A549 (cell line): Measurements from ENCODE around the gene ALDH1B1. TPM values are rescaled to one million over a fixed set of nuclear protein-coding genes. Genes with fewer than 3 reads are reported as not detected.

ENCODE experiments used
- ATAC-seq, 2 experiments: fragments of 200-7000 bp in 1 of 2; fragments of >200 bp in 1 of 2; cut with Nextera tagmentation in 1 of 2; cut with Tn5 transposase in 1 of 2; 3 replicates each; pipeline versions ENCODE4 v1.8.0 to v1.9.1; 2018 to 2020; ENCODE audit warnings: mild to moderate bottlenecking in 1 of 2, moderate library complexity in 1 of 2
- CTCF ChIA-PET: fragments of 300-600 bp; sonication (Branson Sonifier 250); formaldehyde crosslinking; extraction: SDS; loops from one replicate; lab custom pipeline; 2021; ENCODE audit warnings: antibody characterized with exemption, inconsistent platforms; lab: Yijun Ruan, JAX
- POLR2A ChIA-PET: fragments of 350-600 bp; formaldehyde crosslinking; extraction: SDS; loops from one replicate; lab custom pipeline; 2021; ENCODE audit warnings: antibody characterized with exemption, inconsistent platforms; lab: Yijun Ruan, JAX
- DNase-seq, 2 experiments: peaks; one replicate each; pipeline versions ENCODE4 v3.0.0 to v3.0.0-alpha.2; 2011 to 2016; ENCODE audit warnings: low read depth in 1 of 2, low spot score in 1 of 2
- FAIRE-seq: peaks from 2 replicates; lab custom pipeline; 2011; peaks lifted over from hg19 to GRCh38; lab: Jason Lieb, UNC
- H3K27ac ChIP-seq, 2 experiments: fragments of >200 bp; sonication (Bioruptor Twin); formaldehyde crosslinking; 3 replicates each; pipeline ENCODE4 v1.5.1; 2016 to 2017
- H3K4me1 ChIP-seq: fragments of >200 bp; sonication (Bioruptor Twin); formaldehyde crosslinking; 3 replicates; pipeline ENCODE4 v1.6.1; 2016
- H3K4me2 ChIP-seq: fragments of >200 bp; sonication (Bioruptor Twin); formaldehyde crosslinking; 3 replicates; pipeline ENCODE4 v1.6.1; 2016
- H3K4me3 ChIP-seq: fragments of >200 bp; sonication (Bioruptor Twin); formaldehyde crosslinking; 3 replicates; pipeline ENCODE4 v1.5.1; 2016
- H3K9me3 ChIP-seq: fragments of >200 bp; sonication (Bioruptor Twin); formaldehyde crosslinking; 3 replicates; pipeline ENCODE4 v1.6.1; 2016
- ATOH8 ChIP-seq: fragments of 250-450 bp; sonication (Bioruptor Pico); IDR thresholded peaks from 2 replicates; pipeline ENCODE4 v1.5.0; 2020; ENCODE audit warnings: low read depth, mild to moderate bottlenecking, moderate library complexity
- CEBPB ChIP-seq, 2 experiments: fragments of >200 bp in 1 of 2; sonication (Bioruptor Twin) in 1 of 2; formaldehyde crosslinking in 1 of 2; IDR thresholded peaks; 2 replicates each; pipeline ENCODE4 v1.6.1; 2012 to 2016
- CHD4 ChIP-seq: fragments of 200-600 bp; sonication (generic); IDR thresholded peaks from 2 replicates; pipeline ENCODE4 v1.6.1; 2016; ENCODE audit warnings: antibody characterized with exemption, mild to moderate bottlenecking, borderline replicate concordance
- EHMT2 ChIP-seq: fragments of 200-600 bp; sonication (generic); IDR thresholded peaks from 2 replicates; pipeline ENCODE4 v1.6.1; 2016; ENCODE audit warnings: antibody characterized with exemption, low read depth, mild to moderate bottlenecking, moderate library complexity
- EP300 ChIP-seq, 2 experiments: fragments of >200 bp; sonication (Bioruptor Twin); formaldehyde crosslinking; IDR thresholded peaks; 2 replicates in 1 of 2; 3 replicates in 1 of 2; pipeline ENCODE4 v1.6.1; 2016 to 2017
- FOSB ChIP-seq: fragments of 250-450 bp; sonication (Bioruptor Pico); IDR thresholded peaks from 2 replicates; pipeline ENCODE4 v1.5.0; 2020; ENCODE audit warnings: mild to moderate bottlenecking, moderate library complexity
- FOSL2 ChIP-seq, 2 experiments: fragments of 450-650 bp in 1 of 2; fragments of >200 bp in 1 of 2; sonication (Bioruptor Twin) in 1 of 2; formaldehyde crosslinking; IDR thresholded peaks; 2 replicates each; pipeline versions ENCODE4 v1.5.0 to v1.6.1; 2016 to 2020; ENCODE audit warnings: mild to moderate bottlenecking in 1 of 2, moderate library complexity in 1 of 2
- HES2 ChIP-seq: fragments of >200 bp; sonication (Bioruptor Twin); formaldehyde crosslinking; IDR thresholded peaks from 2 replicates; pipeline ENCODE4 v1.6.1; 2016
- HEYL ChIP-seq: fragments of 250-450 bp; sonication (Bioruptor Pico); IDR thresholded peaks from 2 replicates; pipeline ENCODE4 v1.8.0; 2021; ENCODE audit warnings: mild to moderate bottlenecking, moderate library complexity
- HOXB5 ChIP-seq: fragments of 250-450 bp; sonication (Bioruptor Pico); IDR thresholded peaks from 2 replicates; pipeline ENCODE4 v1.5.0; 2020; ENCODE audit warnings: mild to moderate bottlenecking, moderate library complexity
- KDM1A ChIP-seq: fragments of 200-600 bp; sonication (generic); IDR thresholded peaks from 2 replicates; pipeline ENCODE4 v1.6.1; 2016; ENCODE audit warnings: low read depth, mild to moderate bottlenecking
- KDM5A ChIP-seq: fragments of 200-600 bp; sonication (generic); IDR thresholded peaks from 2 replicates; pipeline ENCODE4 v1.6.1; 2016; ENCODE audit warnings: antibody characterized with exemption, mild to moderate bottlenecking
- MYC ChIP-seq: IDR thresholded peaks from 2 replicates; pipeline ENCODE4 v1.6.1; 2012; ENCODE audit warnings: mild to moderate bottlenecking, inconsistent platforms, low read length, improper control_type of control experiment, borderline replicate concordance
- NFE2L2 ChIP-seq: fragments of 150-350 bp; conservative IDR thresholded peaks from 2 replicates; pipeline ENCODE4 v1.6.1; 2014; ENCODE audit warnings: low read length
- NPAS2 ChIP-seq: fragments of 250-450 bp; sonication (Bioruptor Pico); IDR thresholded peaks from 2 replicates; pipeline ENCODE4 v1.8.0; 2022; ENCODE audit warnings: mild to moderate bottlenecking, moderate library complexity, borderline replicate concordance
- NR3C1 ChIP-seq: fragments of >200 bp; sonication (Bioruptor Twin); formaldehyde crosslinking; IDR thresholded peaks from 3 replicates; pipeline ENCODE4 v1.6.1; 2017
- PHF8 ChIP-seq: fragments of 200-600 bp; sonication (generic); IDR thresholded peaks from 2 replicates; pipeline ENCODE4 v1.6.1; 2016; ENCODE audit warnings: low read depth, mild to moderate bottlenecking, antibody characterized with exemption, moderate library complexity, borderline replicate concordance
- POLR2A ChIP-seq: IDR thresholded peaks from 2 replicates; pipeline ENCODE4 v1.6.1; 2012; ENCODE audit warnings: mild to moderate bottlenecking, low read length
- RARB ChIP-seq: fragments of 250-450 bp; sonication (Bioruptor Pico); IDR thresholded peaks from 2 replicates; pipeline ENCODE4 v1.8.0; 2021; ENCODE audit warnings: mild to moderate bottlenecking, moderate library complexity
- RCOR1 ChIP-seq: fragments of 150-350 bp; IDR thresholded peaks from 2 replicates; pipeline ENCODE4 v1.6.1; 2014; ENCODE audit warnings: antibody characterized with exemption, low read length, low read depth
- SMC3 ChIP-seq: fragments of >200 bp; sonication (Bioruptor Twin); formaldehyde crosslinking; IDR thresholded peaks from 3 replicates; pipeline ENCODE4 v1.6.1; 2018; ENCODE audit warnings: inconsistent platforms
- TP53 ChIP-seq: fragments of 250-450 bp; sonication (Bioruptor Pico); IDR thresholded peaks from 2 replicates; pipeline ENCODE4 v1.5.0; 2021; ENCODE audit warnings: mild to moderate bottlenecking, moderate library complexity
- USF2 ChIP-seq: fragments of 450-650 bp; IDR thresholded peaks from 2 replicates; pipeline ENCODE4 v1.6.1; 2014; ENCODE audit warnings: antibody characterized with exemption
- ZC3H11A ChIP-seq: fragments of 450-650 bp; IDR thresholded peaks from 2 replicates; pipeline ENCODE4 v1.6.1; 2014; ENCODE audit warnings: antibody characterized with exemption, mild to moderate bottlenecking
- ZNF302 ChIP-seq: fragments of 250-450 bp; sonication (Bioruptor Pico); IDR thresholded peaks from 2 replicates; pipeline ENCODE4 v1.9.0; 2021; ENCODE audit warnings: inconsistent platforms, mild to moderate bottlenecking, moderate library complexity
- WGBS: methylation state at CpG from one replicate; pipeline ENCODE4 v1.1.6; 2017; ENCODE audit errors: missing lambda C conversion rate; 5-methylcytosine and 5-hydroxymethylcytosine counted together
- polyA plus RNA-seq, 4 experiments: library from polyadenylated mRNA; depleted of rRNA in 3 of 4; stranded (reverse); fragments of >200 nt; fragmentation: RNase III in 1 of 4; extraction: RNeasy Plus Mini Kit Qiagen cat#74134 plus additional on column Dnase treatment in 1 of 4; gene quantifications; 2 replicates in 3 of 4; 3 replicates in 1 of 4; pipeline ENCODE4 v1.2.3, GENCODE V29; 2011 to 2017
- TF ChIP-seq, protein P1 (sequence below): fragments of >200 bp; sonication (Bioruptor Twin); formaldehyde crosslinking; IDR thresholded peaks from 3 replicates; pipeline ENCODE4 v1.5.1; 2016

ALDH1B1 gene
- polyA plus RNA-seq, 2 of the 4 experiments (the other 2 are of a cell fraction): 40.2 to 71.8 TPM

- Histone ChIP-seq H3K27ac (no peak overlapping the region), H3K4me2 (no peak overlapping the region), H3K4me1 (no peaks in the 10 kb centered on the region), H3K9me3 (no peaks in the 10 kb centered on the region), H3K4me3 (no peak overlapping the region)
- TF ChIP-seq HOXB5 (CRISPR knock-in tag): no peak
- no peak for TF ChIP-seq KDM1A
- no peak for TF ChIP-seq SMC3
- no peak for TF ChIP-seq HEYL (CRISPR knock-in tag)
- TF ChIP-seq ZNF302: no peak
- TF ChIP-seq HES2: no peak
- TF ChIP-seq ZC3H11A: no peak
- TF ChIP-seq RARB: no peak
- no peak for TF ChIP-seq MYC
- no peak for TF ChIP-seq CEBPB (IDR thresholded peaks at IDR 0.05)
- TF ChIP-seq EP300 (IDR thresholded peaks at IDR 0.05): no peak
- no peak for TF ChIP-seq POLR2A
- no peak for TF ChIP-seq PHF8
- no peak for TF ChIP-seq EHMT2
- no peak for TF ChIP-seq USF2
- TF ChIP-seq KDM5A: no peak
- no peak for TF ChIP-seq NR3C1
- no peak for TF ChIP-seq FOSB (CRISPR knock-in tag)
- TF ChIP-seq NPAS2: no peak
- no peak for TF ChIP-seq RCOR1
- ChIA-PET POLR2A (no interaction called here), CTCF (interaction anchor here (0.9 to 5.9 kb wide), 4 partner anchors 9 to 17 kb away, joined by 3 to 49 read pairs (median 10); no protein-coding TSS in a partner anchor)
- DNase-seq: no peak
- FAIRE-seq: no peak
- no peak for ATAC-seq
- 100% methylated on average over 1 of the region's 1 CpG for whole genome bisulfite sequencing
These were observed 25.9 kb downstream of the ALDH1B1 start for GRCh38 chr9:38418366-38418765.

DNA sequence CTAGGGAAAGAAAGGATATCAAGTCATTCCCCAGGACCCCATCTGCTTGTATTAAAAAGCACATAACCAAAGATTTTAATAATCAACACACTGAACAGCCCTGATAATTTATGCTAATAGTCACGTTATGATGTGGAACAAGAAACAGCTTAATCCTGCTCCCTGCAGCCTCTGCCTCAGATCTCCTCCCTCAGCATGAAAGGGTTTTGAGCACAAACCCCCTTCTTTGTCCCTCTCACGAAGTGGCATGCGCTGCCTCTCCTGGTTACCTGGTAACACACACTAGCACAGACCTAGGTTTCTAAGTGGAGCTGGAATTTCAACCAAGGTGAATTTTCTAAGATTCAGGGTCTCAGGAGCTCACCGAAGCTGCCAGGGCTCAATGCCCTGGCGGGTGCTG lies 26.7 kb downstream of the ALDH1B1 start:
- ChIA-PET CTCF (interaction anchor here (0.8 to 5.9 kb wide), 8 partner anchors 8 to 515 kb away, joined by 3 to 49 read pairs (median 4); no protein-coding TSS in a partner anchor), POLR2A (no interaction called here)
- no peak for FAIRE-seq
- TF ChIP-seq EP300 (IDR thresholded peaks at IDR 0.05) (no peak), TP53 (no peak), NFE2L2 (no peak), CHD4 (no peak), FOSL2 (IDR thresholded peaks at IDR 0.05) (no peak), FOSL2 (CRISPR knock-in tag; IDR thresholded peaks at IDR 0.05) (no peak), ATOH8 (CRISPR knock-in tag) (no peak)
- TF ChIP-seq, protein P1, sequence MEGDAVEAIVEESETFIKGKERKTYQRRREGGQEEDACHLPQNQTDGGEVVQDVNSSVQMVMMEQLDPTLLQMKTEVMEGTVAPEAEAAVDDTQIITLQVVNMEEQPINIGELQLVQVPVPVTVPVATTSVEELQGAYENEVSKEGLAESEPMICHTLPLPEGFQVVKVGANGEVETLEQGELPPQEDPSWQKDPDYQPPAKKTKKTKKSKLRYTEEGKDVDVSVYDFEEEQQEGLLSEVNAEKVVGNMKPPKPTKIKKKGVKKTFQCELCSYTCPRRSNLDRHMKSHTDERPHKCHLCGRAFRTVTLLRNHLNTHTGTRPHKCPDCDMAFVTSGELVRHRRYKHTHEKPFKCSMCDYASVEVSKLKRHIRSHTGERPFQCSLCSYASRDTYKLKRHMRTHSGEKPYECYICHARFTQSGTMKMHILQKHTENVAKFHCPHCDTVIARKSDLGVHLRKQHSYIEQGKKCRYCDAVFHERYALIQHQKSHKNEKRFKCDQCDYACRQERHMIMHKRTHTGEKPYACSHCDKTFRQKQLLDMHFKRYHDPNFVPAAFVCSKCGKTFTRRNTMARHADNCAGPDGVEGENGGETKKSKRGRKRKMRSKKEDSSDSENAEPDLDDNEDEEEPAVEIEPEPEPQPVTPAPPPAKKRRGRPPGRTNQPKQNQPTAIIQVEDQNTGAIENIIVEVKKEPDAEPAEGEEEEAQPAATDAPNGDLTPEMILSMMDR: no peak
- WGBS: 81% methylated on average over 5 of the region's 5 CpGs
- Histone ChIP-seq H3K9me3 (no peaks in the 10 kb centered on the region), H3K4me3 (no peak overlapping the region), H3K4me1 (no peaks in the 10 kb centered on the region), H3K4me2 (no peak overlapping the region), H3K27ac (no peak overlapping the region)
- ATAC-seq: no peak
- no peak for DNase-seq
